AG09309 (cell line): ENCODE measurements around the gene DCLK2.

Experiments
- DNase-seq: peaks from one replicate; pipeline ENCODE4 v3.0.0-alpha.2; 2010; ENCODE audit warnings: low read depth
- H3K4me3 ChIP-seq: 2 replicates; pipeline ENCODE4 v1.5.1; 2011; ENCODE audit warnings: mild to moderate bottlenecking, low read depth, low read length, moderate library complexity; ENCODE audit not compliant: control insufficient read depth
- CTCF ChIP-seq: IDR thresholded peaks from 2 replicates; pipeline ENCODE4 v1.5.1; 2011; ENCODE audit warnings: mild to moderate bottlenecking, low read depth, low read length, inconsistent platforms; ENCODE audit not compliant: insufficient read depth, control insufficient read depth; ENCODE audit errors: missing control alignments

The DCLK2 gene

GRCh38 chr4:150237110-150237872 is 159.0 kb downstream of the DCLK2 start:
- DNase-seq, result peak; percentile 96
- TF ChIP-seq CTCF, result no peak
- no peak overlapping the region for H3K4me3 ChIP-seq

GRCh38 chr4:150238591-150238990 is 160.3 kb downstream of the DCLK2 start:
- no peak for TF ChIP-seq CTCF
- no peak overlapping the region for H3K4me3 ChIP-seq
- DNase-seq, result no peak

GRCh38 chr4:150240011-150240410 is 161.8 kb downstream of the DCLK2 start:
- H3K4me3 ChIP-seq, result no peak overlapping the region
- DNase-seq, result no peak
- no peak for TF ChIP-seq CTCF

GRCh38 chr4:150242820-150243458 is 164.7 kb downstream of the DCLK2 start:
- H3K4me3 ChIP-seq, result no peak overlapping the region
- DNase-seq, result no peak
- TF ChIP-seq CTCF, result peak; percentile 82

GRCh38 chr4:150243932-150244331 is 165.7 kb downstream of the DCLK2 start:
- no peak for DNase-seq
- TF ChIP-seq CTCF, result no peak
- H3K4me3 ChIP-seq, result no peak overlapping the region

GRCh38 chr4:150244600-150244999 is 166.4 kb downstream of the DCLK2 start:
- TF ChIP-seq CTCF, result no peak
- DNase-seq, result no peak
- no peak overlapping the region for H3K4me3 ChIP-seq

- no peak for TF ChIP-seq CTCF
- DNase-seq, result no peak
- H3K4me3 ChIP-seq, result no peak overlapping the region
Measured at GRCh38 chr4:150247184-150247583, 168.9 kb downstream of the DCLK2 start.
